ENCODE measurements around the gene ACTA2.
"Not testable (repeated sequence)": the region's sequence is repeated elsewhere in the genome, so short reads cannot be mapped to it uniquely, and the experiment has no call there.

Gene ACTA2

DNA sequence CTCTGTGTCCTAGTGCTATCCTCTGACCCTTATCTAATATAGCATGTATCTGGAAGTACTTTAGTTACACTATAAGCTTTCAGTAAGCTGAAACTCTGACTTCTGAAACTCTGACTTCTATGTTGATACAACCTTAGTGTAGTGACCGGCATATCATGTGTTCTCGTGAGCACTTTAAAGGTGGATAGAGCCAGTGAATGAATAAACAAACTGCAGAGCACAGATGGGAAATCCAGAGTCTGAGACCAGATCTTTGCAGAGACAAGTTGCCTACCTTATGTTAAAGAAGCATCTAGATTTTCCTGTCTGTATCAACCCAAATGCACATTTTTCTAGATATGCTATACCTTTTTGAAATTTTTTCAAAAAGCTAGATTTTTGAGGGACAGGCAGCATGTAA, 3.5 kb downstream of the ACTA2 start:
- DNase-seq (ENCODE audit: low spot score): no peak

- no peak for DNase-seq (ENCODE audit: low spot score)
Measured at GRCh38 chr10:88946965-88947590, 5.5 kb downstream of the ACTA2 start.

DNA sequence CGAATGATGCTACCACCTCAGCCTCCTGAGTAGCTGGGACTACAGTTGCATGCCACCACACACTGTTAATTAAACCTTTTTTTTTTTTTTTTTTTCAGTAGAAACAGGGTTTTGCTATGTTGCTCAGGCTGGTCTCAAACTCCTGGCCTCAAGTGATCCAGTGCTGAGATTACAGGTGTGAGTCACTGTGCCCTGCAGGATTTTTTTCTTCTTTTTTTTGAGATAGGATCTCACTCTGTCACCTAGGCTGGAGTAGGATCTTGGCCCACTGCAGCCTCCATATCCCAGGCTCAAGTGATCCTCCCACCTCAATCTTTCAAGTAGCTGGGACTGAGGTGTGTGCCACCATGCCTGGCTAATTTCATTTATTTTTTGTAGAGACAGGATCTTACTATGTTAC, 6.4 kb downstream of the ACTA2 start:
- no peak for DNase-seq (ENCODE audit: low spot score)

- no peak for DNase-seq (ENCODE audit: low spot score)
Measured at GRCh38 chr10:88944813-88945212, 7.8 kb downstream of the ACTA2 start.

- DNase-seq (ENCODE audit: low spot score): no peak
Measured at GRCh38 chr10:88943778-88944177, 8.8 kb downstream of the ACTA2 start.

GRCh38 chr10:88941026-88941425, 11.5 kb downstream of the ACTA2 start:
- no peak for DNase-seq (ENCODE audit: low spot score)

DNA sequence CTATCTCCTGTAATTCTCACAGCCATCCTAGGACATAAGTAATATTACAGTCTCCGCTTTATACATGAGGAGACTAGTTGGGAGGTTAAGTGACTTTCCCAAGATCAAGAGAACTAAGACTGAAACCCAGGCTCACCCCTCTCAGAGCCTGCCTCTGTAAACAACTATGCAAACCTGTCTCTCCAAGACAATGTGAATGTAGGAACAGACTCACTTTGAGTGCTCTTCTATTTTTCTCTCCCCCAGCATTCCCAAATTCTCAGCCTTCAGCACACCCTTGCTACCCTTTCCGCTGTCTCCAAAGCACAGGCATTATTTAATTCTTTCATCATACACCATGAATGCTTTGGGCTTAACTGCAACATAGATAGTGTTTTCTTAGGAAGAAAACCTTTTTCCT, 13.6 kb downstream of the ACTA2 start:
- DNase-seq (ENCODE audit: low spot score): no peak

DNA sequence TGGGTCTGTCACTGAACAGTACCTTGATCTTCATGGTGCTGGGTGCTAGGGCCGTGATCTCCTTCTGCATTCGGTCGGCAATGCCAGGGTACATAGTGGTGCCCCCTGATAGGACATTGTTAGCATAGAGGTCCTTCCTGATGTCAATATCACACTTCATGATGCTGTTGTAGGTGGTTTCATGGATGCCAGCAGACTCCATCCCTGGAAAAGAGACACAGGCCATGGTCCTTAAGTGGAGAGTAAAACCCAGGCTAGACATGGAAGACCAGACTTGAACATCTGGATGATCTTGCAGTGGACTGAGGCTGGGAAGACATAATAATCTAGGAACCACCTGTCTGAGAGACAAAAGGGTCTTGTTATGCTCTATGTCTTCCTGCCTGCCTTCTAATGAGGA, 14.5 kb downstream of the ACTA2 start:
- DNase-seq (ENCODE audit: low spot score): no peak

DNA sequence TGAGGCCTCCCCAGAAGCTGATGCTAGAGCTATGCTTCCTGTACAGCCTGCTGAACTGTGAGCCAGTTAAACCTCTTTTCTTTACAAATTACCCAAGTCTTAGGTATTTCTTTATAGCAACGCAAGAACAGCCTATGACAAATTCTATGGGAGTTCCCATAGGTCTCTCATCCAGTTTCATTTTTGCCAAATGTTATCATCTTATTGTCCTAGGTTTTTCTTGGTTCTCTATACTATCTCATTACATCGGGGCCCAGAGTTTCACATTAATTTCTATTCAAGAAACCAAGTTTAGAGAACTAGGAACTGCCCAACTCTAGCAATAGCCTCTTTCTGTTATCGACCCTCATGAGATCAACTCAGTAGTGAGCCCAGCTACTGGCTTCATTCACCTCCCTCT, 15.9 kb downstream of the ACTA2 start:
- DNase-seq (ENCODE audit: low spot score): no peak

GRCh38 chr10:88934900-88935672, 17.5 kb downstream of the ACTA2 start:
- peak; percentile 84 for DNase-seq (ENCODE audit: low spot score)

DNA sequence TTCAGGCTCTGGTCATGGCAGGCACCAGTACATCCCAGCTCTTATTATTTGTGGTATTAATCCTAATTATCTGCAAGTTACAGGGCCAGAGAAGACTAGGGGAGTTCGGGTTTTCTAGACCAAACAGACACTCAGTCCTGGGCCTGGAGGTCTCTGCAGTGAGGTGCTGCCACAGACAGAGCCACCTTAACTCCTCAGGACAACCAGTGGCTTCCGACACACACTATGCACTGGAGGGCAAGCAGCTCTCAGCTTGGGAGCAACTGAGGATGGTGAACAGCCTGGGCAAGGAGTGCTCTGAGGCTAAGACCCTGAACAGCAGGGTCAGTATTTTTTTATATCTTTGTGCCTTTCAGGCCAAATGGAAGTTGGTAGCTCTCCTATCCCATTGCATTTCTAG, 19.0 kb downstream of the ACTA2 start:
- no peak for DNase-seq (ENCODE audit: low spot score)

GRCh38 chr10:88932539-88933256, 19.9 kb downstream of the ACTA2 start:
- peak; percentile 88 for DNase-seq (ENCODE audit: low spot score)

DNA sequence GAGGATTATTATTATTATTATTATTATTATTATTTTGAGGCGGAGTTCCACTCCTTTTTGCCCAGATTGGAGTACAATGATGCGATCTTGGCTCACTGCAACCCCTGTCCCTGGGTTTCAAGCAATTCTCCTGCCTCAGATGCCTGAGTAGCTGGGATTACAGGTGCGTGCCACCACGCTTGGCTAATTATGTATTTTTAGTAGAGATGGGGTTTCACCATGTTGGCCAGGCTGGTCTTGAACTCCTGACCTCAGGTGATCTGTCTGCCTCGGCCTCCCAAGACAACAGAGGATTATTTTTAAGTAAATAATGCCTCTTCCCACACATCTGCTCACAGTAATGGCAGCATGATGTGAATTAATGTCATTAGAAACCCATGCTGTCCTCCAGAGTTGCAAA, 20.5 kb downstream of the ACTA2 start:
- not testable (repeated sequence) for DNase-seq (ENCODE audit: low spot score)

- DNase-seq (ENCODE audit: low spot score): no peak
Measured at GRCh38 chr10:88931548-88931947, 21.0 kb downstream of the ACTA2 start.

DNA sequence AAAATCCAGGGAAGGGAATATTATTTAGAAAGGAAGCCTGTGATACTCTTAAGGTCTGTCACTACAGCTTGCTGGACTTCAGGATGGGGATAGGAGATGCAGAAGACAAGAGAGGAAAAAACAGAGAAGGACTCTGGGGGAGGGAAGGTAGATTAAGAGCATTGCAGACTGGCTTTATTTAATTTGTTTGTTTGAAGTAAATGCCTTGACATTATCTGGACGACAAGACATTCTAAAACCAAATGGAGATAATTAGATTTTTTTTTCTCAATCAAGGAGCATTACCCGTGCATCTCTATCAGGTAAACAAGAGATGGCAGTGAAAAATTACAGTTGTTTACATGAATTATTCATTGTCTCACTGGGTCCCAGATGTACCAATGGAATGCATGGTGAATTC, 24.3 kb downstream of the ACTA2 start:
- DNase-seq (ENCODE audit: low spot score): no peak

- no peak for DNase-seq (ENCODE audit: low spot score)
Measured at GRCh38 chr10:88927416-88927690, 25.2 kb downstream of the ACTA2 start.

DNA sequence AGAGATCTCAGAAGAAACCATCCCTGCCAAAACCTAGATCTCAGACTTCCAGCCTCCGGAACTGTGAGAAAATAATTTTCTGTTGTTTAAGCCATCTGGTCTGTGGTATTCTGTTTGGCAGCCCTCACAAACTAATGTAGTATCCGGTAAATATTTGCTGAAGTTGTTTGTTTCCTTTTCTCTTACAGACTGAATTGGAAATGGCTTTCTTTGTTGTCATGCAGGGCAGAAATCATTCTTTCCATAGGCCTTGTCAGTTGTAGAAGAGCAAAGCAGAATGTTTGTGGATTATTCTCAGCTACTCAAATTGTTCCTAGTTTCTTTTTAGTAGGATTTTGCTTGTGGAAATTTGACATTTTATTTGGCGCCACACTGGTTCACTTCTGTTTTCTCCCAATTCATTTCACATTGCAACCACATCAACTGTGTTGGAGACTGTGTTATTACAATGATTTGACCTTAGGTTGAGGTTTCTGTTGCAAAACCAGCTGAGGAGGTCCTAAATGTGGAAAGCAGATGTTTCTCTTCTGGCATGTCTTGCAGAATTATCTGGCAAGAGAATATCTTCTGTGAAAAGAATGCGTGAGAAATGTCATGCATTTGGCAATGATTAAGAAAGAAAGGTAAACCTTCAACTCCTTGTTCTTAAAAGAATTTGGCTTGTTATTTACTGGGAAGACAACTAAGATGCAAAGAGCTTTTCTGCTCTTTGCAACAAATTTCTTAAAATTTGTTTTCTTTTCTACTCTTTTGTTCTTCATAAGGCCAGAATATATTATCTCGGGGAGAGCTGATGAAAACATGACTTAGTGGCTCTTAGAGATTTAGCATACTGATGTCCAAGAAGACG, 25.8 kb downstream of the ACTA2 start:
- no peak for DNase-seq (ENCODE audit: low spot score)

- DNase-seq (ENCODE audit: low spot score): no peak
Measured at GRCh38 chr10:88923520-88923919, 29.1 kb downstream of the ACTA2 start.

- no peak for DNase-seq (ENCODE audit: low spot score)
Measured at GRCh38 chr10:88922041-88922440, 30.5 kb downstream of the ACTA2 start.

DNA sequence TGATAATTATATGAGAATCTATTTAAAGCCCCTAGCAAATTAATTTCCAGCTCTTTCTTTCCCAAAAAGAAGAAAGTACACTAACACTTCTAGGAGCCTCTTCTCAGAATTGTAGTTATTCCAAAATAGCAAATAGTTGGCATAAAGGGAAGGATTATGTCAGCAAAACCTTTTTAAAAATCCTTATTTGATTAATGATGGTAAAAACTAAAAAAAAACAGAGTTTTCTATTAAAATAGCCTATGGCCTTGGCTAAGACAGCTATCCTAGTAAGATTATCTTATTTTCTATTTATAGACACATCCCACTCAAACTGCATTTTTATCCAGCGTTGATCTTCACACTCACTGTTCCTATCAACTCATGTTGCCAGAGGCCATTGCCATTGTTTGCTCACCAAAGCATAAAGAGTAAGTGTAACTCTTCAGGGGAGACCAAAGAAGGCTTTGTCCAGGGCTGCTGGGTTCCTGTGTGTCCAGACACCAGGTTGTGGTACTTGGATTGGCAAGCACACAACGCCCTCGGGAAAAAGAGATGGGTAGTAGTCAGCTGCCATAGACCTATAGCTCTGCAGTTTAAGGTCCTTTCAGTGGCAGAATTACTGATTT, 31.5 kb downstream of the ACTA2 start:
- no peak for DNase-seq (ENCODE audit: low spot score)

- DNase-seq (ENCODE audit: low spot score): no peak
Measured at GRCh38 chr10:88920198-88920597, 32.4 kb downstream of the ACTA2 start.

DNA sequence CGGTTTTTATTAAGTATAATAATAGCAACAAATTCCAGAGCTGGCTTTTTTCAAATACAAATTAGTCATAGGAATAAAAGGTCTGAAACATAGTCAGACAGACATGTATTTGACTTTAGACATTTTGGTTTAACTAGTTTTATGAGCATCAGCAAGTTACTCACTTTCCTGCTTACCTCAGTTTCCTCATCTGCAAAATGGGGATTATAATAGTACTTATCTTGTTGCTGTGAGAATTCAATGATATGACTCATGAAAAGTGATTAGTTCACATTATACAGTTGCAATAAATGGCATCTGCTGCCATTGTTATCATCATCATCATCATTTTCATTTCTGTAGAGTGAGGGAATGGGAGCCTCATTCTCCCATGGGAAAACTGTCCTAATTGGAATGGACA, 33.5 kb downstream of the ACTA2 start:
- no peak for DNase-seq (ENCODE audit: low spot score)
